Fibroblast of lung (primary cell): ENCODE measurements around the gene SLC5A6. TPM values are rescaled to one million over a fixed set of nuclear protein-coding genes. Genes with fewer than 3 reads are reported as not detected.

ENCODE experiments used
- polyA plus RNA-seq, 2 donors: library from polyadenylated mRNA; depleted of rRNA in 1 of 2; stranded (reverse) in 1 of 2; unstranded in 1 of 2; fragments of >200 nt; gene quantifications; 2 replicates each; pipeline ENCODE4 v1.2.1, GENCODE V29; 2011 to 2012; ENCODE audit warnings: missing spikeins in 1 of 2
- total RNA-seq: library from RNA; depleted of rRNA; stranded (reverse); fragments of >200 nt; gene quantifications from 2 replicates; pipeline ENCODE4 v1.2.1, GENCODE V29; 2014

Gene SLC5A6
- total and polyA plus RNA-seq, 2 donors (not counting 1 experiment from before 2014, with no cell fraction given) = 11.5 to 13.9 TPM

Other genes with a start within 250 kb of the SLC5A6 start
- gene MAPRE3, start 241.6 kb downstream of the SLC5A6 start, total RNA-seq = 2.8 and 7.9 TPM in 2 replicates
- gene MAPRE3, start 241.6 kb downstream of the SLC5A6 start, polyA plus RNA-seq = 13.9 and 21.0 TPM in 2 replicates
- 17.5 and 22.6 TPM in 2 replicates for gene TMEM214, start 179.3 kb downstream of the SLC5A6 start, total RNA-seq
- gene TMEM214, start 179.3 kb downstream of the SLC5A6 start, polyA plus RNA-seq = 115 and 127 TPM in 2 replicates
- 19.8 TPM in 2 replicates for gene AGBL5, start 160.6 kb downstream of the SLC5A6 start, total RNA-seq
- gene AGBL5, start 160.6 kb downstream of the SLC5A6 start, polyA plus RNA-seq = 20.9 and 26.1 TPM in 2 replicates
- 479 and 505 TPM in 2 replicates for gene OST4, start 140.6 kb downstream of the SLC5A6 start, total RNA-seq
- gene OST4, start 140.6 kb downstream of the SLC5A6 start, polyA plus RNA-seq = 1,054 and 1,265 TPM in 2 replicates
- gene EMILIN1, start 133.7 kb downstream of the SLC5A6 start, total RNA-seq = 187 and 251 TPM in 2 replicates
- 44.3 and 46.8 TPM in 2 replicates for gene EMILIN1, start 133.7 kb downstream of the SLC5A6 start, polyA plus RNA-seq
- gene KHK, start 125.5 kb downstream of the SLC5A6 start, total RNA-seq = 1.0 and 1.3 TPM in 2 replicates
- 0.17 and 0.54 TPM in 2 replicates for gene KHK, start 125.5 kb downstream of the SLC5A6 start, polyA plus RNA-seq
- gene CGREF1, start 93.1 kb downstream of the SLC5A6 start, total RNA-seq = 2.3 and 10.0 TPM in 2 replicates
- gene CGREF1, start 93.1 kb downstream of the SLC5A6 start, polyA plus RNA-seq = 1.5 and 1.9 TPM in 2 replicates
- 0.17 and 0.26 TPM in 2 replicates for gene ABHD1, start 88.5 kb downstream of the SLC5A6 start, total RNA-seq
- 0.08 and 0.10 TPM in 2 replicates for gene ABHD1, start 88.5 kb downstream of the SLC5A6 start, polyA plus RNA-seq
- gene PREB, start 77.6 kb downstream of the SLC5A6 start, total RNA-seq = 36.0 and 39.8 TPM in 2 replicates
- 42.9 and 48.5 TPM in 2 replicates for gene PREB, start 77.6 kb downstream of the SLC5A6 start, polyA plus RNA-seq
- gene PRR30, start 72.9 kb downstream of the SLC5A6 start, total RNA-seq = not detected in 2 replicates
- gene PRR30, start 72.9 kb downstream of the SLC5A6 start, polyA plus RNA-seq = not detected in 2 replicates
- gene TCF23, start 63.3 kb downstream of the SLC5A6 start, total RNA-seq = under 0.01 TPM in 1 of 2 replicates, not detected in the other
- not detected in 2 replicates for gene TCF23, start 63.3 kb downstream of the SLC5A6 start, polyA plus RNA-seq
- 202 and 235 TPM in 2 replicates for gene ATRAID, start 227 bp downstream of the SLC5A6 start, total RNA-seq
- 176 and 238 TPM in 2 replicates for gene ATRAID, start 227 bp downstream of the SLC5A6 start, polyA plus RNA-seq
- gene CAD, start 5.1 kb upstream of the SLC5A6 start, total RNA-seq = 32.0 and 33.1 TPM in 2 replicates
- 11.9 and 21.5 TPM in 2 replicates for gene CAD, start 5.1 kb upstream of the SLC5A6 start, polyA plus RNA-seq
- gene SLC30A3, start 50.8 kb upstream of the SLC5A6 start, total RNA-seq = under 0.01 TPM in 1 of 2 replicates, not detected in the other
- gene SLC30A3, start 50.8 kb upstream of the SLC5A6 start, polyA plus RNA-seq = 0.12 and 0.38 TPM in 2 replicates
- not detected in 2 replicates for gene DNAJC5G, start 63.2 kb upstream of the SLC5A6 start, total RNA-seq
- gene DNAJC5G, start 63.2 kb upstream of the SLC5A6 start, polyA plus RNA-seq = not detected in 2 replicates
- gene TRIM54, start 70.2 kb upstream of the SLC5A6 start, total RNA-seq = 0.17 TPM in 1 of 2 replicates, not detected in the other
- gene TRIM54, start 70.2 kb upstream of the SLC5A6 start, polyA plus RNA-seq = 0.06 TPM in 1 of 2 replicates, not detected in the other
- 1.2 and 1.3 TPM in 2 replicates for gene UCN, start 96.2 kb upstream of the SLC5A6 start, total RNA-seq
- gene UCN, start 96.2 kb upstream of the SLC5A6 start, polyA plus RNA-seq = 0.14 TPM in 1 of 2 replicates, not detected in the other
- 65.2 and 83.2 TPM in 2 replicates for gene MPV17, start 110.8 kb upstream of the SLC5A6 start, total RNA-seq
- 272 and 289 TPM in 2 replicates for gene MPV17, start 110.8 kb upstream of the SLC5A6 start, polyA plus RNA-seq
- gene GTF3C2, start 144.5 kb upstream of the SLC5A6 start, total RNA-seq = 18.2 and 19.2 TPM in 2 replicates
- gene GTF3C2, start 144.5 kb upstream of the SLC5A6 start, polyA plus RNA-seq = 30.2 and 41.8 TPM in 2 replicates
- 28.6 and 28.8 TPM in 2 replicates for gene EIF2B4, start 158.1 kb upstream of the SLC5A6 start, total RNA-seq
- gene EIF2B4, start 158.1 kb upstream of the SLC5A6 start, polyA plus RNA-seq = 29.8 and 41.2 TPM in 2 replicates
- gene SNX17, start 158.3 kb upstream of the SLC5A6 start, total RNA-seq = 152 and 155 TPM in 2 replicates
- gene SNX17, start 158.3 kb upstream of the SLC5A6 start, polyA plus RNA-seq = 118 and 134 TPM in 2 replicates
- gene ZNF513, start 168.5 kb upstream of the SLC5A6 start, total RNA-seq = 7.7 and 8.4 TPM in 2 replicates
- 7.0 and 7.4 TPM in 2 replicates for gene ZNF513, start 168.5 kb upstream of the SLC5A6 start, polyA plus RNA-seq
- 63.4 and 67.0 TPM in 2 replicates for gene PPM1G, start 197.3 kb upstream of the SLC5A6 start, total RNA-seq
- 54.7 and 85.4 TPM in 2 replicates for gene PPM1G, start 197.3 kb upstream of the SLC5A6 start, polyA plus RNA-seq
- gene NRBP1, start 216.4 kb upstream of the SLC5A6 start, total RNA-seq = 68.1 and 77.5 TPM in 2 replicates
- 169 and 192 TPM in 2 replicates for gene NRBP1, start 216.4 kb upstream of the SLC5A6 start, polyA plus RNA-seq
- gene KRTCAP3, start 230.1 kb upstream of the SLC5A6 start, total RNA-seq = 0.33 TPM in 1 of 2 replicates, not detected in the other
- 0.12 and 0.22 TPM in 2 replicates for gene KRTCAP3, start 230.1 kb upstream of the SLC5A6 start, polyA plus RNA-seq